Uterus (tissue), 2 donors: ENCODE data around the gene GPR6.

Experiments used
- CTCF ChIP-seq, 4 experiments: fragments of 200-600 bp in 2 of 4; fragments of 450-650 bp in 2 of 4; sonication (generic) in 2 of 4; IDR thresholded peaks; one replicate each; pipeline ENCODE4 v1.5.1; 2016 to 2019; ENCODE audit warnings: antibody characterized with exemption in 4 of 4, mild to moderate bottlenecking in 2 of 4, moderate library complexity in 1 of 4
- POLR2A ChIP-seq, 2 donors: fragments of 450-650 bp; IDR thresholded peaks; one replicate each; pipeline ENCODE4 v1.6.1; 2016; ENCODE audit warnings: antibody characterized with exemption in 2 of 2, mild to moderate bottlenecking in 1 of 2, moderate library complexity in 1 of 2

- TF ChIP-seq CTCF (IDR thresholded peaks at IDR 0.05) (no peak), POLR2A (IDR thresholded peaks at IDR 0.05) (no peak)
Observed at GRCh38 chr6:110017306-110017705, 39.2 kb downstream of the GPR6 start.
